GM12873 (cell line): ENCODE measurements around the gene DKK2.

Experiments
- TF ChIP-seq, protein P1 (sequence below): IDR thresholded peaks from 2 replicates; pipeline ENCODE4 v1.5.1; 2012; ENCODE audit warnings: low read depth, mild to moderate bottlenecking, moderate library complexity, low read length, control low read depth; ENCODE audit not compliant: insufficient read depth; ENCODE audit errors: missing control alignments

Gene DKK2, protein sequence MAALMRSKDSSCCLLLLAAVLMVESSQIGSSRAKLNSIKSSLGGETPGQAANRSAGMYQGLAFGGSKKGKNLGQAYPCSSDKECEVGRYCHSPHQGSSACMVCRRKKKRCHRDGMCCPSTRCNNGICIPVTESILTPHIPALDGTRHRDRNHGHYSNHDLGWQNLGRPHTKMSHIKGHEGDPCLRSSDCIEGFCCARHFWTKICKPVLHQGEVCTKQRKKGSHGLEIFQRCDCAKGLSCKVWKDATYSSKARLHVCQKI

DNA sequence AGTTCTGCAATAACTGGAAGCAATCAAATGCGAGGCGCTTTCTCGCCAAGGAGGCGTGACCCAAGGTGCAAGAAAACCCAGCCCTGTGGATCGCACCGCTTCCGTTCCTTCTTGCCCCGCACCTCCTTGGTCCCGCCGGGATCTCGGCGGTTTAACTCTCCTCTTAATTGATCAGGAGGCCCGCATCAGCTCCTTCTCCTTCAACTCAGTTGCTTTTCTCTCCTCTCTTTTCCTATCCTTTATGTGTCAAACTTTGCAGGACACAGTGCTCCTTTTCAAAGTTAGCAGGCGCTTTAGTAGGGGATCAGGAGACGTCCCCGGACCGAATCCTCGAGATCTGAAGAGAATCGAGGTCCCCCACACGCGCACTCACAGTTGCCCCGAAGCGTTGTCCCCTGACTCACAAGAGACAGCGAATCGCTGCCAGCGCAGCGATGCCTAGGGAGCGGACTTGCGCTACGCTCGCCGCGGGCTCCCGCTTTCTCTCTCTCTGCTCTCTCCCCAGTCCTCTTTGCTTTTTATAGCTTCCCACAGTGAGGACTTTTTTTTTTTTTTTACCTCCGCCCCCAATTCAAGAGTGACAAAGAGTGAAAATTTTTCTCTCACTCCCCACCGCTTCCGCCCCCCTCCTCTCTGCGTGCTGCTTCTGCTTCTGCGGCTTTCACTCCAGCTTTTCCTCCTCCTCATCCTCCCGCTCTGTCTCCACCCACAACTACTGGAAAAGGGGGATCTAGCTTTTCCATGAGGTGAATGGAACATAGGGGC lies at the start of gene DKK2:
TSS of gene DKK2 (minus strand) at position 495 of the 765 bp plus-strand sequence. CDS start 722 bp downstream, outside the sequence.
- TF ChIP-seq, protein P1, sequence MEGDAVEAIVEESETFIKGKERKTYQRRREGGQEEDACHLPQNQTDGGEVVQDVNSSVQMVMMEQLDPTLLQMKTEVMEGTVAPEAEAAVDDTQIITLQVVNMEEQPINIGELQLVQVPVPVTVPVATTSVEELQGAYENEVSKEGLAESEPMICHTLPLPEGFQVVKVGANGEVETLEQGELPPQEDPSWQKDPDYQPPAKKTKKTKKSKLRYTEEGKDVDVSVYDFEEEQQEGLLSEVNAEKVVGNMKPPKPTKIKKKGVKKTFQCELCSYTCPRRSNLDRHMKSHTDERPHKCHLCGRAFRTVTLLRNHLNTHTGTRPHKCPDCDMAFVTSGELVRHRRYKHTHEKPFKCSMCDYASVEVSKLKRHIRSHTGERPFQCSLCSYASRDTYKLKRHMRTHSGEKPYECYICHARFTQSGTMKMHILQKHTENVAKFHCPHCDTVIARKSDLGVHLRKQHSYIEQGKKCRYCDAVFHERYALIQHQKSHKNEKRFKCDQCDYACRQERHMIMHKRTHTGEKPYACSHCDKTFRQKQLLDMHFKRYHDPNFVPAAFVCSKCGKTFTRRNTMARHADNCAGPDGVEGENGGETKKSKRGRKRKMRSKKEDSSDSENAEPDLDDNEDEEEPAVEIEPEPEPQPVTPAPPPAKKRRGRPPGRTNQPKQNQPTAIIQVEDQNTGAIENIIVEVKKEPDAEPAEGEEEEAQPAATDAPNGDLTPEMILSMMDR = no peak

DNA sequence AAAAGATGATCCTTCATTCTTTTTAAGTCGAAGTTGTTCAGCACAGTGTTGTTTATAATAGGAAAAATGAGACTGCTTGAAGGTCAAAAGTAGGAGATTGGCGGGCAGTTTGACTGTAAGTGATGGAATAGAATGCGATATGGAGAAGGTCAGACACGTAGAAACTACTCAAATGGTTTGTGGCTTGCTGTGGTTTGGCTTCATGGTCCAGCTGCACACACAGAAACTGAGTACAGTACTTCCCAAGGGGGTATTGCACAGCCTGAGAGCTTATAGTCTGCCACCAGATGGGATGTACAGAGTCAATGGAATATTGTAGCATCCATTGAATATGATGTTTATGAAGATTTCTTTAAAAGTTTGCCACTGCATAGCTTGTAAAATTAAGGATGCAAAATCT lies 41.1 kb upstream of the DKK2 start:
- TF ChIP-seq, protein P1 = no peak

DNA sequence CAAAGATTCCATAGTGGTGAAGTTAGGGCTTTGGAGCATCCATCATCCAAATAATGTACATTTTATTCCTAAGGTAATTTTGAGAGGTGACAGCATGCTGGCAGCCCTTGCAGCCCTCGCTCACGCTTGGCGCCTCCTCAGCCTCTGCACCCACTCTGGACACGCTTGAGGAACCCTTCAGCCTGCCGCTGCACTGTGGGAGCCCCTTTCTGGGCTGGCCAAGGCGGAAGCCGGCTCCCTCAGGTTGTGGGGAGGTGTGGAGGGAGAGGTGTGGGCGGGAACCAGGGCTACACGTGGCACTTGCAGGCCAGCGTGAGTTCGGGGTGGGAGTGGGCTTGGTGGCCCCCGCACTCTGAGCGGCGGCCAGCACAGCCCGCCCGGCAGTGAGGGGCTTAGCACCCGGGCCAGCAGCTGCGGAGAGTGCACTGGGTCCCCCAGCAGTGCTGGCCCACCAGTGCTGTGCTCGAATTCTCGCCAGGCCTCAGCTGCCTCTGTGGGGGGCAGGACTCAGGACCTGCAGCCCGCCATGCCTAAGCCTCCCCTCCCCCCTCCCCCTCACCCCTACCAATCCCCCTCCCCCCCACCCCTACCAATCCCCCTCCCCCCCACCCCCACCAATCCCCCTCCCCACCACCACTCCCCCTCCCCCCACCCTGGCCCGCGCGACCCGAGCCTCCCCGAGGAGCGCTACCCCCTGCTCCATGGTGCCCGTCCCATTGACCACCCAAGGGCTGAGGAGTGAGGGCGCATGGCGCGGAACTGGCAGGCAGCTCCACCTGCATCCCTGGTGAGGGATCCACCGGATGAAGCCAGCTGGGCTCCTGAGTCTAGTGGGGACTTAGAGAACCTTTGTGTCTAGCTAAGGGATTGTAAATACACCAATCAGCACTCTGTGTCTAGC lies 37.0 kb upstream of the DKK2 start:
- TF ChIP-seq, protein P1 = no peak

DNA sequence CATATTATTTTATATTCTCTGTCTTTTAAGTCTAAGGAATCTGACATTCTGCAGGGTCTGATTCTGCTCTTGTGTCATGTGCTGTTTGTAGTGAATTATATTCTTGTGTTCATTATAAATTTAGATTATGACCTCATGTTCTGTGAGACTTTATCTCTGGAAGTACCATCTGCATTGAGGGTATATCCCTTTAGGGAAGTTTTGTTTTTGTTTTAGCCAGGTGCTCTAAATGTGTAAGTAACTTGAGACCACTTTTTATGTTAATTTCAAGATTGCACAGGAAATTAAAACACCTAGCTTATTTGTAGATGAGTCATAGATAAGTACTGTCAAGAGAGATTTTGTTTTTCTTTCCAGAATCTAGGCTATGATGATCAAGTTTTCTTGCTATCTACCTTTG lies 35.0 kb upstream of the DKK2 start:
- TF ChIP-seq, protein P1 = no peak

DNA sequence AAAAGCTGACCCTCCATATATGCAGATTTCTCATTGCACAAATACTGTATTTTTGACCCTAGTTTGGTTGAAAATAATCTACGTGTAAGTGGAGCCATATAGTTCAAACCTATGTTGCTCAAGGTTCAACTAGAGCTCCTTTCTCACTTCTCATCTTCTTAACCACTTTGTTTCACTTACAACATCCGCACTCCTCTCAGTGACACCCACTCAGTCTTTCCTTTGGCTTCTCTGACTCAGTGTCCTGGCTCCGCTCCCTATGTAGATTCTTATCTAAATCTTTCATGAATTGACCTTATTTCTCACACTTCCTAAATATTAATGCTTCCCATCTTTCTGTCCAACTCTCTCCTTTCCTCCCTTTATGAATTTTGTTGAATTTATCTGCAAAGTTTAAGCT lies 32.9 kb upstream of the DKK2 start:
- TF ChIP-seq, protein P1 = no peak

DNA sequence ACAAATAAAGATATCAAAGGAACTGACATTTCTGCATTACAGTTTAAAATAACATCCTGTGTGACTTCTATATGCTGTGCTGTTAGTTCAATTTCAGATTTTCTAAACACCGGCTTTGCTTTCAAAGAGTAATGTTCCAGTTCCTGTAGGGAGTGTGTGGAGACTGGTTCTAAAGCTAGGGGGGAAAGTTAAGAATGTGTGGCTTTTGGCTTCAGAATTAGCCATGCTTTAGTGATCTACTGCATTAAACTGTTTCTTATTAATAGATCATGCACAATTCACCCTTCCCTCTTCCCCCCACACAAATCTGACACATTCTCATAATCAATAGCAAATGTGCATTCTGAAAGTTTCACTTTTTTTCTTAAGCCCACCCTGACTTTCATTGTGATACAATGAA lies 32.0 kb upstream of the DKK2 start:
- TF ChIP-seq, protein P1 = no peak

DNA sequence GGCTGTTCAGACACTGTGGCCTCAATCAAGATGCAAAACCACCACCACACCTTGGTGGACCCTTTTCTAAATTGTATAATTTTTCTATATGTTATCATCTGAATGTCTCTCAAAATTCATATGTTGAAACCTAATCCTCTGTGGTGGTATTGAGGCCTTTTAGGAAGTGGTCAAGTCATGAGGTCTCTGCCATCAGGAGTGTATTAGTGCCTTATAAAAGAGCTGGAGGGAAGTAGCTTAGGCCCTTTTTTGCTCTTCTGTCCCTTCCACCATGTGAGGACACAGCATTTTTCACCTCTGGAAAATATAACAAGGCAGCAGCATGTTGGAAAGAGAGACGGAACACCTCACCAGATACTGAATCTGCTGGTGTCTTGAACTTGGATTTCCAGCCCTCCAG lies 30.5 kb upstream of the DKK2 start:
- TF ChIP-seq, protein P1 = no peak
